ENCODE data around the gene CCSER2.

CCSER2 gene

DNA sequence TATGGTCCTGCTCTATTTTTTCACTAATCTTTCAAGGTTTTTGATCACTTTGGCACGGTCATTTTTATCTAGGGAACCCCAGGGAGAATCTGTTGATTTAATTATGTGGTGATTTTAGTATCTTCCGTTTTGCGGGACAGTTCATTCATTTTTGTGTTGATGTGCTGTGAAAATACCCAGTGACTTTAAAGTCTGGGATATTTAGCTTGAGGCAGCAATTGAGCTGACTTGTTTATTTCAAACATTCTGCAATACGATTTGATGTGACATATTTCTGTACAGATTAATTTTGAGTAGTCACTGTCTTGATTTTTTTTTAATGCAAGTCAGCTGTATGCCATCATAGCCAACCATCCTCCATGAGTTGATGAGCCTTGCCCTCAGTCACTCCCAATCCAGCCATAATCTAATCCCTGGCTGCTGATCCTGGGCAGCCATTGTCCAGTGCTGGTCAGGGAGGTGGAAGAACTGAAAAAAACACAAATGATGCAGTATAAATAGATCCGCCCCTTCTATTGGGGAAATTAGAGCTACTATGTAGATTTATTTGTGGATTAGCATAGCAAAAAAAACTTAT lies 183.4 kb downstream of the CCSER2 start:
- no peak for DNase-seq (ENCODE audit: low spot score)
- TF ChIP-seq CTCF (IDR thresholded peaks at IDR 0.05) = no peak
- H3K4me3 ChIP-seq = no peak overlapping the region
- H3K27ac ChIP-seq = no peak overlapping the region

- no peak overlapping the region for H3K4me3 ChIP-seq
- no peak for TF ChIP-seq CTCF (IDR thresholded peaks at IDR 0.05)
- H3K27ac ChIP-seq = no peak overlapping the region
- no peak for DNase-seq (ENCODE audit: low spot score)
Measured at GRCh38 chr10:84517554-84517953, 189.2 kb downstream of the CCSER2 start.

DNA sequence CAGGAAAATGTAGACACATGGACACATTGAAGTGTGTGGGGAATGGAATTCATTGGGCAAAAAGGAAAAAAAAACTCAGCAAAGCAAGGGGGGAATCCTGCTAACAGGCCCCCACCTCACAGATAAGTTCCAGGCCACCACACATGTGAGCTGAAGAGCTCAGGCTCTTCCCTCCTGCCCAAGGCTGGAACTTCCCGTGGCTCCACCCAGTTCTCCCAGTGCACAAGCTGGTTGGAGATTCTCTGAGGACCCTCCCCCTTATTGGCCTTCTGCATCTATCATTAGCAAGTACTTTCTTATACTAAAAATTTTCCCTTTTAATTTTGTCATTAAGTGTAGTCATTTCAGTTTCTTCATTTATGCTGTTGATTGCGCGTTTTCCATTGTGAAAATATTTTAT lies 190.8 kb downstream of the CCSER2 start:
- Histone ChIP-seq H3K27ac (no peak overlapping the region), H3K4me3 (no peak overlapping the region)
- no peak for DNase-seq (ENCODE audit: low spot score)
- no peak for TF ChIP-seq CTCF (IDR thresholded peaks at IDR 0.05)

GRCh38 chr10:84521013-84521412 lies 192.6 kb downstream of the CCSER2 start:
- no peak overlapping the region for H3K4me3 ChIP-seq
- TF ChIP-seq CTCF (IDR thresholded peaks at IDR 0.05) = no peak
- no peak for DNase-seq (ENCODE audit: low spot score)

GRCh38 chr10:84521468-84521867 lies 193.1 kb downstream of the CCSER2 start:
- DNase-seq (ENCODE audit: low spot score) = no peak
- no peak overlapping the region for H3K4me3 ChIP-seq
- TF ChIP-seq CTCF (IDR thresholded peaks at IDR 0.05) = no peak
- no peak overlapping the region for H3K27ac ChIP-seq

More at GRCh38 chr10:84521013-84521412, 192.6 kb downstream of the CCSER2 start:
- H3K27ac ChIP-seq = no peak overlapping the region

GRCh38 chr10:84522612-84523462 lies 194.4 kb downstream of the CCSER2 start:
- DNase-seq (ENCODE audit: low spot score) = no peak
- Histone ChIP-seq H3K27ac (no peak overlapping the region), H3K4me3 (no peak overlapping the region)
- TF ChIP-seq CTCF (IDR thresholded peaks at IDR 0.05) = no peak

- no peak for TF ChIP-seq CTCF (IDR thresholded peaks at IDR 0.05)
- no peak for DNase-seq (ENCODE audit: low spot score)
- Histone ChIP-seq H3K4me3 (no peak overlapping the region), H3K27ac (no peak overlapping the region)
Measured at GRCh38 chr10:84523526-84523925, 195.1 kb downstream of the CCSER2 start.
